ENCODE measurements around the gene MANF. TPM values are rescaled to one million over a fixed set of nuclear protein-coding genes. Genes with fewer than 3 reads are reported as not detected.

MANF gene
- total RNA-seq, 1 donor = 126 TPM

- no peak for TF ChIP-seq CTCF (IDR thresholded peaks at IDR 0.05; ENCODE audit: insufficient read depth, low read depth, low read length)
- H3K4me3 ChIP-seq (ENCODE audit: low read depth, low read length) = no peak overlapping the region
- DNase-seq (ENCODE audit: low read depth) = no peak
Measured at GRCh38 chr3:51381333-51381705, 3.8 kb upstream of the MANF start.

- no peak overlapping the region for H3K4me3 ChIP-seq (ENCODE audit: low read depth, low read length)
- TF ChIP-seq CTCF (IDR thresholded peaks at IDR 0.05; ENCODE audit: insufficient read depth, low read depth, low read length) = no peak
- no peak for DNase-seq (ENCODE audit: low read depth)
Measured at GRCh38 chr3:51382076-51382745, 2.9 kb upstream of the MANF start.

- no peak for DNase-seq (ENCODE audit: low read depth)
- no peak overlapping the region for H3K4me3 ChIP-seq (ENCODE audit: low read depth, low read length)
- TF ChIP-seq CTCF (IDR thresholded peaks at IDR 0.05; ENCODE audit: insufficient read depth, low read depth, low read length) = no peak
Measured at GRCh38 chr3:51382947-51383578, 2.0 kb upstream of the MANF start.

- peak; percentile 12 for DNase-seq (ENCODE audit: low read depth)
- peak overlapping the region; percentile 98 for H3K4me3 ChIP-seq (ENCODE audit: low read depth, low read length)
- TF ChIP-seq CTCF (IDR thresholded peaks at IDR 0.05; ENCODE audit: insufficient read depth, low read depth, low read length) = no peak
Measured at GRCh38 chr3:51384055-51384725, 901 bp upstream of the MANF start.

GRCh38 chr3:51385621-51386091, 565 bp downstream of the MANF start:
- DNase-seq (ENCODE audit: low read depth) = peak; percentile 17
- no peak for TF ChIP-seq CTCF (IDR thresholded peaks at IDR 0.05; ENCODE audit: insufficient read depth, low read depth, low read length)
- H3K4me3 ChIP-seq (ENCODE audit: low read depth, low read length) = peak overlapping the region; percentile 74

GRCh38 chr3:51386159-51386851, 1.2 kb downstream of the MANF start:
- peak overlapping the region; percentile 74 for H3K4me3 ChIP-seq (ENCODE audit: low read depth, low read length)
- DNase-seq (ENCODE audit: low read depth) = no peak
- TF ChIP-seq CTCF (IDR thresholded peaks at IDR 0.05; ENCODE audit: insufficient read depth, low read depth, low read length) = no peak
